ENCODE measurements around the gene WWOX. TPM values are rescaled to one million over a fixed set of nuclear protein-coding genes. Genes with fewer than 3 reads are reported as not detected.
"Not testable (repeated sequence)": the region's sequence is repeated elsewhere in the genome, so short reads cannot be mapped to it uniquely, and the experiment has no call there.

WWOX gene
- polyA plus RNA-seq (2013, experiment 1 of 2; ENCODE audit: insufficient read length) = 4.8 TPM
- 8.6 TPM for polyA plus RNA-seq (2013, experiment 2 of 2; ENCODE audit: insufficient read length)

- DNase-seq = peak; percentile 98
These were observed at the start of gene WWOX for GRCh38 chr16:78099271-78100111. Gene WWOX (plus strand): TSS chr16:78099654.

GRCh38 chr16:78050734-78051400 lies 48.6 kb upstream of the WWOX start:
- no peak for DNase-seq

- DNase-seq = no peak
These were observed 41.5 kb upstream of the WWOX start for GRCh38 chr16:78057803-78058564.

- not testable (repeated sequence) for DNase-seq
These were observed 39.6 kb upstream of the WWOX start for GRCh38 chr16:78059806-78060205.

- no peak for DNase-seq
These were observed 39.2 kb upstream of the WWOX start for GRCh38 chr16:78060295-78060694.

- DNase-seq = no peak
These were observed 38.6 kb upstream of the WWOX start for GRCh38 chr16:78060809-78061208.

- no peak for DNase-seq
These were observed 34.1 kb upstream of the WWOX start for GRCh38 chr16:78065319-78065718.

- no peak for DNase-seq
These were observed 29.5 kb upstream of the WWOX start for GRCh38 chr16:78069913-78070312.

GRCh38 chr16:78072275-78072674 lies 27.2 kb upstream of the WWOX start:
- DNase-seq = no peak

GRCh38 chr16:78075800-78076199 lies 23.7 kb upstream of the WWOX start:
- DNase-seq = no peak

GRCh38 chr16:78081341-78081740 lies 18.1 kb upstream of the WWOX start:
- no peak for DNase-seq

- DNase-seq = no peak
These were observed 8.0 kb upstream of the WWOX start for GRCh38 chr16:78091419-78091818.

GRCh38 chr16:78092758-78093157 lies 6.7 kb upstream of the WWOX start:
- DNase-seq = no peak

GRCh38 chr16:78094166-78094565 lies 5.3 kb upstream of the WWOX start:
- no peak for DNase-seq

- DNase-seq = no peak
These were observed 4.5 kb upstream of the WWOX start for GRCh38 chr16:78094998-78095397.

GRCh38 chr16:78096386-78096785 lies 3.1 kb upstream of the WWOX start:
- DNase-seq = peak; percentile 8

- no peak for DNase-seq
These were observed 1.9 kb upstream of the WWOX start for GRCh38 chr16:78097548-78097947.

- no peak for DNase-seq
These were observed 1.4 kb upstream of the WWOX start for GRCh38 chr16:78098087-78098486.

GRCh38 chr16:78098595-78099270 lies 721 bp upstream of the WWOX start:
- DNase-seq = no peak

GRCh38 chr16:78100112-78100467 lies 636 bp downstream of the WWOX start:
- no peak for DNase-seq

GRCh38 chr16:78102122-78102660 lies 2.7 kb downstream of the WWOX start:
- no peak for DNase-seq

- DNase-seq = no peak
These were observed 3.4 kb downstream of the WWOX start for GRCh38 chr16:78102865-78103264.

Data from fibroblast of skin of back (primary cell).